Effector memory CD4-positive, alpha-beta T cell (primary cell): ENCODE data around the gene SH3PXD2A.

Experiments used
- DNase-seq, 3 donors: peaks; one replicate each; pipeline ENCODE4 v3.0.0-alpha.2; 2020
- H3K27ac ChIP-seq: 2 replicates; pipeline ENCODE4 v1.7.0; 2013; ENCODE audit warnings: mild to moderate bottlenecking, low read length, moderate library complexity; ENCODE audit not compliant: insufficient read depth, poor library complexity, severe bottlenecking
- H3K27me3 ChIP-seq: replicated peaks from 2 replicates; pipeline ENCODE4 v1.7.0; 2013; ENCODE audit warnings: mild to moderate bottlenecking, low read length; ENCODE audit not compliant: insufficient read depth, control insufficient read depth, poor library complexity, severe bottlenecking
- H3K36me3 ChIP-seq: 2 replicates; pipeline ENCODE4 v1.7.0; 2013; ENCODE audit warnings: mild to moderate bottlenecking, low read length, moderate library complexity; ENCODE audit not compliant: control insufficient read depth, insufficient read depth
- H3K4me1 ChIP-seq: 2 replicates; pipeline ENCODE4 v1.7.0; 2013; ENCODE audit warnings: low read length, mild to moderate bottlenecking; ENCODE audit not compliant: control insufficient read depth, insufficient read depth, poor library complexity, severe bottlenecking
- H3K4me3 ChIP-seq: 2 replicates; pipeline ENCODE4 v1.7.0; 2013; ENCODE audit warnings: low read length, low read depth, mild to moderate bottlenecking; ENCODE audit not compliant: insufficient read depth, poor library complexity, severe bottlenecking
- H3K9me3 ChIP-seq: 2 replicates; pipeline ENCODE4 v1.7.0; 2013; ENCODE audit warnings: mild to moderate bottlenecking, low read length, moderate library complexity; ENCODE audit not compliant: control insufficient read depth

SH3PXD2A gene

DNA sequence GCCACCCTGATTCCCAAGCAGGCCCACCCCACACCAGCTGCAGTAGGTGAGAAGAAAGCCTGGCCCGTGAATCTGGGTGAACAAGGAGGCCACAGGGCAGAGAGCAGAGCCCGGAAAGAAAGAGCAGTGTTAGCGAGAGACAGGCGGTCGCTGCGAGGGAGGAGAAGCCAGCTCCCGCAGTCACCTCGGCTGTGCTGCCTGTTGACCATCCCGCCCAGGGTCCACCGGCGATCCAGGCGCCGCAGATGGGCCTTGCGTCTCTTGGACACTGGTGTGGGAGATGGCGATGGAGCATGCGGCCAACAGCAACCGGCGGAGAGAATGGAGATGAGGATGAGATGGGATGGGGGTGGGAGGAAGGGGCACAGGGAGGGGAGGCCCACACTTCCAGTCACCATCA, 233.1 kb downstream of the SH3PXD2A start:
- H3K4me1 ChIP-seq: no peaks in the 10 kb centered on the region

DNA sequence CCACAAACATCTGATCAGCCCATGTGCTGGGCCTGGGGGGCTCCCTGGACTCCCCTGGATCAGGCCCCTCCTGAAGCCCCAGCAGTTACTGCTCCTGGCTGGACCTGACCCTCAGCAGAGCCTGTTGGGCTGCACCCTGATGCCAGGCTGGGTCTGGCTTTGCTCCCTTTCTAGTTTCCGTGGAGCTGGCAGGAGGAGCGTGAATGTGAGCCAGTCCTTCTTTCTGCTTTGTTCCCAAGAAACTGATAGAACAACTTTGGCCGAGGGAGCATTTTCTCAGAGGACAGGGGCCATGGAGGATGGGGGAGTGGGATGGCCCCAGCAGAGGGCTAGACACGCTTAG, 233.6 kb downstream of the SH3PXD2A start:
- H3K36me3 ChIP-seq: peaks cover 4% of the 10 kb centered on the region
- H3K9me3 ChIP-seq: no peaks in the 10 kb centered on the region
- no peaks in the 10 kb centered on the region for H3K4me1 ChIP-seq
- no peak overlapping the region for H3K27ac ChIP-seq
- H3K4me3 ChIP-seq: no peak overlapping the region
- no peaks in the 10 kb centered on the region for H3K27me3 ChIP-seq
- no peak for DNase-seq

More for the DNA sequence above, 233.1 kb downstream of the SH3PXD2A start:
- Histone ChIP-seq H3K36me3 (peaks cover 4% of the 10 kb centered on the region), H3K27ac (no peak overlapping the region), H3K27me3 (no peaks in the 10 kb centered on the region), H3K4me3 (no peak overlapping the region), H3K9me3 (no peaks in the 10 kb centered on the region)
- DNase-seq: no peak

GRCh38 chr10:103620891-103621782, 234.2 kb downstream of the SH3PXD2A start:
- DNase-seq: no peak
- no peak overlapping the region for H3K27ac ChIP-seq
- H3K36me3 ChIP-seq: peaks cover 2% of the 10 kb centered on the region

DNA sequence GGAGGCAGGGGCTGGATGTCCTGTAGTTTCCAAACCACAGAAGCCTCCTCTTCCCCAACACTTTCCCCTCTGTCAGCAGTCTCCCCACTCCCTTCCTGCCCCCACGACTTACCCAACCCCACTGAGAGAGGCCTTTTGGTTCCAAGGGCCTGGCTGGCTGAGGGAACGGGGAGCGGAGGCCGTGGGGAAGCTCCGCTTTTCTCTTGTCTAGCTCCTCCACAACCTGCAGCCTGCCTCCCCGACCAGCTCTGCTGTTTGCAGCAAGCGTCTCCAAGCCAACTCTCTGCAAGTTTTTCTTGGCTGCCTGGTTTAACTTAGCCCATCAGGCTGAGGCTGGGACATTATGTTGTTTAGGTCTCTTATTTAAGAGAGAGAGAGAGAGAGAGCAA, 235.0 kb downstream of the SH3PXD2A start:
- no peaks in the 10 kb centered on the region for H3K36me3 ChIP-seq
- no peak overlapping the region for H3K27ac ChIP-seq
- H3K27me3 ChIP-seq: no peaks in the 10 kb centered on the region
- no peaks in the 10 kb centered on the region for H3K4me1 ChIP-seq
- H3K4me3 ChIP-seq: no peak overlapping the region
- DNase-seq: no peak
- no peaks in the 10 kb centered on the region for H3K9me3 ChIP-seq

More at GRCh38 chr10:103620891-103621782, 234.2 kb downstream of the SH3PXD2A start:
- H3K4me3 ChIP-seq: no peak overlapping the region
- no peaks in the 10 kb centered on the region for H3K27me3 ChIP-seq
- H3K9me3 ChIP-seq: no peaks in the 10 kb centered on the region
- no peaks in the 10 kb centered on the region for H3K4me1 ChIP-seq

GRCh38 chr10:103619424-103620351, 235.7 kb downstream of the SH3PXD2A start:
- no peak for DNase-seq
- Histone ChIP-seq H3K4me1 (no peaks in the 10 kb centered on the region), H3K27ac (no peak overlapping the region), H3K9me3 (no peaks in the 10 kb centered on the region), H3K27me3 (no peaks in the 10 kb centered on the region), H3K36me3 (no peaks in the 10 kb centered on the region), H3K4me3 (no peak overlapping the region)

GRCh38 chr10:103618575-103619423, 236.6 kb downstream of the SH3PXD2A start:
- Histone ChIP-seq H3K27ac (no peak overlapping the region), H3K36me3 (no peaks in the 10 kb centered on the region)
- no peak for DNase-seq

DNA sequence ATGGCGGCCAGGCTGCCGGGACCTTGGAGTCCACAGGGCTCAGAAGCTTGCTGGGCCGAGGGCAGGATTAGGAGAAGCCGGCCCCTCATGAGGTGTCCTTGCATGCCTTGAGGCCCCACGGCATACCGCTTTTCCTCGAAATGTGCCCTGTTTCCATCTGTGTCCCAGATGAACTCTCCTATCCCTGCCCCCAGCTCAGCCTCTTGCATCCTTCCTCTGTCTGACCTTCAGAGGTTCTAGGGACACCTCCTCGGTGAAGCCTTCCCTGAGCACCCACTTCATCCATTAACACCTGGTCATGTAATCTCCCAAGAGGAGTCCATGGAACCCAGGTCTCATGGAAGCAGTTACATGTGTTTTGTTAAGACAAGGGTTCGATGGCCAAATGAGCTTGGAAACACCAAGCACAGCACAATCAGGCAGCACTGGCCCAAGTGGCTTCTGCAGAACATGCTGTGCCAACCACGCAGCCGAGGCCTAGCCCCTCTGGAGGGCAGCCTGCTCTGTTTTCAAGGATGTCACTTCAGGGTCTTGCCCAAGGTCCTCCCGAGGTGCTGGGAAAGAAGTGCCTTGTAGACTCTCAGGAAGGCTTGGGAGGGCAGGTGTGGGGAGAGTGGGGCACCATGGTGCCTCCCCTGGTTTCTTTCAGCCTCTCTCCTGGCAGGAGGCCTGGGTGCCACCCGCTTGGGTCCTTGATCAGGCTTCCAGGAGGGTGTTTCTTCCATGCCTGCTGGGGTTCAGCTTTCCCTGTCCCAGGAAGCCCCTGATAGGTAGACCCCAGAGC, 237.6 kb downstream of the SH3PXD2A start:
- no peaks in the 10 kb centered on the region for H3K36me3 ChIP-seq
- DNase-seq: no peak
- no peak overlapping the region for H3K27ac ChIP-seq
- H3K4me1 ChIP-seq: no peaks in the 10 kb centered on the region
- H3K27me3 ChIP-seq: no peaks in the 10 kb centered on the region
- H3K9me3 ChIP-seq: no peaks in the 10 kb centered on the region
- no peak overlapping the region for H3K4me3 ChIP-seq

More at GRCh38 chr10:103618575-103619423, 236.6 kb downstream of the SH3PXD2A start:
- Histone ChIP-seq H3K4me3 (no peak overlapping the region), H3K9me3 (no peaks in the 10 kb centered on the region), H3K4me1 (no peaks in the 10 kb centered on the region), H3K27me3 (no peaks in the 10 kb centered on the region)

GRCh38 chr10:103616705-103617601, 238.4 kb downstream of the SH3PXD2A start:
- Histone ChIP-seq H3K27ac (no peak overlapping the region), H3K36me3 (no peaks in the 10 kb centered on the region), H3K27me3 (no peaks in the 10 kb centered on the region), H3K4me1 (no peaks in the 10 kb centered on the region), H3K4me3 (no peak overlapping the region), H3K9me3 (no peaks in the 10 kb centered on the region)
- no peak for DNase-seq
